Measurements from ENCODE around the gene DNMT3A.

DNMT3A gene

GRCh38 chr2:25347846-25348245, 6.1 kb upstream of the DNMT3A start:
- H3K4me3 ChIP-seq (ENCODE audit: insufficient read depth, low read depth, low read length) = no peak overlapping the region
- 74 to 76% methylated on average over 2 of the region's 2 CpGs for WGBS, 2 experiments
- peaks cover 10% of the 10 kb centered on the region for H3K27me3 ChIP-seq (ENCODE audit: control insufficient read depth, insufficient read depth, low read length, poor library complexity, severe bottlenecking)
- no peak overlapping the region for H3K27ac ChIP-seq (ENCODE audit: insufficient read depth, low read depth, low read length, poor library complexity, severe bottlenecking)
- no peaks in the 10 kb centered on the region for H3K36me3 ChIP-seq (ENCODE audit: control insufficient read depth, insufficient read depth, low read length)
- H3K9me3 ChIP-seq (ENCODE audit: control insufficient read depth, low read length) = no peaks in the 10 kb centered on the region
- peaks cover under 1% of the 10 kb centered on the region for H3K4me1 ChIP-seq (ENCODE audit: control insufficient read depth, insufficient read depth, low read length)

- Histone ChIP-seq H3K4me3 (ENCODE audit: insufficient read depth, low read depth, low read length) (no peak overlapping the region), H3K27me3 (ENCODE audit: control insufficient read depth, insufficient read depth, low read length, poor library complexity, severe bottlenecking) (peaks cover 14% of the 10 kb centered on the region), H3K27ac (ENCODE audit: insufficient read depth, low read depth, low read length, poor library complexity, severe bottlenecking) (no peak overlapping the region), H3K36me3 (ENCODE audit: control insufficient read depth, insufficient read depth, low read length) (no peaks in the 10 kb centered on the region), H3K4me1 (ENCODE audit: control insufficient read depth, insufficient read depth, low read length) (peaks cover 3% of the 10 kb centered on the region), H3K9me3 (ENCODE audit: control insufficient read depth, low read length) (no peaks in the 10 kb centered on the region)
- 83 to 86% methylated on average over 7 of the region's 7 CpGs for WGBS, 2 experiments
Measured at GRCh38 chr2:25347205-25347815, 5.6 kb upstream of the DNMT3A start.

DNA sequence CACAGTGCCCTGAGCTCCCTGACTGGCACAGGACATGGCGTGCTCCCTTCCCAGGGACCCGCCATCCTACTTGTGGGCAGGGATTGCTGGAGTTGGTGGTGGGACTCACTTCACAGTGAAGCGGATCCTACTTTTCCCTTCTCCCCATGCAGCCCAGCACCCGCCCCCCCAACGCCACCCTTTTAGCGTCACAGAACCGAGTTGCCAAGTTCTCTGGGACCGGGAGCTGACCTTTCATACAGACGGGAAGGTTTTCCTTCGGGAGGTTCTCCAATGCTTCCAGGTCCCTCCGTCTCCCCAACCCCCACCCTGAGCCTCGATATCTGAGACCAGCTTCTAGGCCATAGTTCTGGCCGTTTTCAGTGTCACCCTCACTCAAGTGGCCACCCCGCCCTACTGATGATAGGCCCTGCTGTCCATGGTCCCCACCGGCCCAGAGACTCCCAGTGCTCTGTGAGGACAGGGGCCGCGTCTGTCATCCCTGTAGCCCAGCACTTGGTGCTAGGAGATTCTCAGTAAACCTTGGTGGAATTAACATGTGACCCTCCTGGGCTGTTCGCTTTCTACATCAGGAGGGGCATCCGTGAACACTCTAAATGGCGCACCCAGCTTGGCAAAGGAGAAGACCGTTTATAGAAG, 1.6 kb upstream of the DNMT3A start:
- H3K4me1 ChIP-seq (ENCODE audit: control insufficient read depth, insufficient read depth, low read length) = peaks cover 3% of the 10 kb centered on the region
- no peaks in the 10 kb centered on the region for H3K36me3 ChIP-seq (ENCODE audit: control insufficient read depth, insufficient read depth, low read length)
- peaks cover 37% of the 10 kb centered on the region for H3K27me3 ChIP-seq (ENCODE audit: control insufficient read depth, insufficient read depth, low read length, poor library complexity, severe bottlenecking)
- 89 to 91% methylated on average over 21 of the region's 21 CpGs for WGBS, 2 experiments
- no peaks in the 10 kb centered on the region for H3K9me3 ChIP-seq (ENCODE audit: control insufficient read depth, low read length)
- no peak overlapping the region for H3K27ac ChIP-seq (ENCODE audit: insufficient read depth, low read depth, low read length, poor library complexity, severe bottlenecking)
- no peak overlapping the region for H3K4me3 ChIP-seq (ENCODE audit: insufficient read depth, low read depth, low read length)

GRCh38 chr2:25342372-25343186, 854 bp upstream of the DNMT3A start:
- Histone ChIP-seq H3K4me3 (ENCODE audit: insufficient read depth, low read depth, low read length) (peak overlapping the region; percentile 42), H3K27ac (ENCODE audit: insufficient read depth, low read depth, low read length, poor library complexity, severe bottlenecking) (no peak overlapping the region), H3K9me3 (ENCODE audit: control insufficient read depth, low read length) (no peaks in the 10 kb centered on the region), H3K36me3 (ENCODE audit: control insufficient read depth, insufficient read depth, low read length) (no peaks in the 10 kb centered on the region), H3K4me1 (ENCODE audit: control insufficient read depth, insufficient read depth, low read length) (peaks cover 3% of the 10 kb centered on the region), H3K27me3 (ENCODE audit: control insufficient read depth, insufficient read depth, low read length, poor library complexity, severe bottlenecking) (peaks cover 41% of the 10 kb centered on the region)
- WGBS, 2 experiments = 14 to 16% methylated on average over 43 to 45 of the region's 45 CpGs

DNA sequence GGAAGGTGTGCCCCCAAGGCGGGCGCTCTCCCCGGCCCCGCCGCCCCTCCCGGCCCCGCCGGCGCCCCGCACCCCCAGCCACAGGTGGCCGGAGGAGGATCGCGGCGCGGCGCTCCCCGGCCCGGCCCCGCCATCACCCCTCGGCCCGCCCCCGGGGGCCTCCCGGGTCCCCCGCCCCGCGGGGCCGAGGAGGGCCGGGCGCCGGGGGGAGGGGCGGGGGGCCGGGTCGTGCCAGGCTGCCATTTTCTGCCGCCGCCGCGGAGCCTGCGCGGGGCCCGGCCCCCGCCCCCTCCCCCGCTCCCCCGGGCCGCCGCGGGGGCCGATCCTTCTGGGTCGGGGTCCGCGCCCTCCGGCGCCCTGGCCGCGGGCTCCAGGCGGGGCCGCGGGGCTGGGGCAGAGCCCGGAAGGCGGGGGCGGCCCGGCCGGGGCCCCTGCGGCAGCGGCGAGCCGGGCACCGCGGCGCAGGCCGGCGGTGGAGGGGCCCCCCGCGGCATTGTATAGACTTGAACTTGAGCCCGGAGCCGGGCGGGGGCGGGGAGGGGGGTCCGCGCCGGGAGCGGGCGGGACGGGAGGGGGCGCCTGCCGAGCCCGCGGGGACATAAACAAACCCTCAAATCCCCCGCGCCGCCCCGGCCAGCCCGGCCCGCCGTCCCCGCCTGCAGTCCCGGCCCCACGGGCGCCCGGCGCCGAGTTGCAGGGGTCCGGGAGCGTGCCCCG, 556 bp downstream of the DNMT3A start:
- H3K27ac ChIP-seq (ENCODE audit: insufficient read depth, low read depth, low read length, poor library complexity, severe bottlenecking) = no peak overlapping the region
- H3K4me1 ChIP-seq (ENCODE audit: control insufficient read depth, insufficient read depth, low read length) = peaks cover 3% of the 10 kb centered on the region
- peaks cover 49% of the 10 kb centered on the region for H3K27me3 ChIP-seq (ENCODE audit: control insufficient read depth, insufficient read depth, low read length, poor library complexity, severe bottlenecking)
- H3K4me3 ChIP-seq (ENCODE audit: insufficient read depth, low read depth, low read length) = peak overlapping the region; percentile 27
- WGBS, 2 experiments = 0% methylated on average over 104 of the region's 104 CpGs
- H3K9me3 ChIP-seq (ENCODE audit: control insufficient read depth, low read length) = no peaks in the 10 kb centered on the region
- no peaks in the 10 kb centered on the region for H3K36me3 ChIP-seq (ENCODE audit: control insufficient read depth, insufficient read depth, low read length)

DNA sequence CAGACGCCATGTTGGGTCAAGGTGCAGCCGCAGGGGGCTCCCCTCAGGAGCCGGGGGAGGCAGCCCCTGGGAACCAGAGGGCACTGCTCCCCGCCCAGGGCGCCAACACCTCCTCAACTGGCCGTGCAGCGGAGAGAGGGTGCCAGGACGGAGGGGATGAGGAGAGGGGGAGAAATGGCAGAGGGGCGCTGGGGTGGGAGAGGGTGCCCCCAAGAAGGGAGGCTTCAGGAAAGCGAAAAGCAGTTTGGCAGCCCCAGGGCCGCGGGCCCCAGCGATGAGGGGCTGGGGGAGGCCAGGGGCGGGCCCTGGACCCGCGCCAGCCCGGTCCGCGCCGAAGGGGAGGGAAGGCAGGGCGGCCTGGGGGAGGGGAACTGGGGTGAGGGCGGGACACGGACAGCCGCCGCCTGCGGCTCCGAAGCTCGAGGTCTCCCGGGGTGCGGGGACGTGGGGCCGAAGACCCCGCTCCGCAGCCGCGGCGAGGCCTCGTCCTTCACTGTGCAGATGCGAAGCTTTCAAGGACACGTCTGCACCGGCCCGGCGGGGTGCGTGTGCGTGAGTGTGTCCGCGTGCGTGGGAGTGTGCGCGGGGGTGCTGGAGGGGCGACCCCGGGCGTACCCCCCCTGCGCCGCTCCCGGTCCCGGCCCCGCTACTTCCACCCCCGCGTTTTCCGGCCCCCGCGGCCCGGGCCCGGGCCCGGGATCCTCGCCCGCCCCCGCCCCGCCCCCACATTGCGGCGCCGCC, 1.4 kb downstream of the DNMT3A start:
- Histone ChIP-seq H3K36me3 (ENCODE audit: control insufficient read depth, insufficient read depth, low read length) (no peaks in the 10 kb centered on the region), H3K27me3 (ENCODE audit: control insufficient read depth, insufficient read depth, low read length, poor library complexity, severe bottlenecking) (peaks cover 49% of the 10 kb centered on the region), H3K9me3 (ENCODE audit: control insufficient read depth, low read length) (no peaks in the 10 kb centered on the region), H3K27ac (ENCODE audit: insufficient read depth, low read depth, low read length, poor library complexity, severe bottlenecking) (no peak overlapping the region), H3K4me3 (ENCODE audit: insufficient read depth, low read depth, low read length) (peak overlapping the region; percentile 27), H3K4me1 (ENCODE audit: control insufficient read depth, insufficient read depth, low read length) (peaks cover 7% of the 10 kb centered on the region)
- 5% methylated on average over 73 of the region's 73 CpGs for WGBS, 2 experiments

- Histone ChIP-seq H3K4me3 (ENCODE audit: insufficient read depth, low read depth, low read length) (no peak overlapping the region), H3K9me3 (ENCODE audit: control insufficient read depth, low read length) (no peaks in the 10 kb centered on the region), H3K27ac (ENCODE audit: insufficient read depth, low read depth, low read length, poor library complexity, severe bottlenecking) (no peak overlapping the region), H3K27me3 (ENCODE audit: control insufficient read depth, insufficient read depth, low read length, poor library complexity, severe bottlenecking) (peaks cover 49% of the 10 kb centered on the region), H3K4me1 (ENCODE audit: control insufficient read depth, insufficient read depth, low read length) (peaks cover 8% of the 10 kb centered on the region), H3K36me3 (ENCODE audit: control insufficient read depth, insufficient read depth, low read length) (no peaks in the 10 kb centered on the region)
- 35 to 37% methylated on average over 18 of the region's 18 CpGs for WGBS, 2 experiments
Measured at GRCh38 chr2:25339791-25340180, 1.9 kb downstream of the DNMT3A start.

DNA sequence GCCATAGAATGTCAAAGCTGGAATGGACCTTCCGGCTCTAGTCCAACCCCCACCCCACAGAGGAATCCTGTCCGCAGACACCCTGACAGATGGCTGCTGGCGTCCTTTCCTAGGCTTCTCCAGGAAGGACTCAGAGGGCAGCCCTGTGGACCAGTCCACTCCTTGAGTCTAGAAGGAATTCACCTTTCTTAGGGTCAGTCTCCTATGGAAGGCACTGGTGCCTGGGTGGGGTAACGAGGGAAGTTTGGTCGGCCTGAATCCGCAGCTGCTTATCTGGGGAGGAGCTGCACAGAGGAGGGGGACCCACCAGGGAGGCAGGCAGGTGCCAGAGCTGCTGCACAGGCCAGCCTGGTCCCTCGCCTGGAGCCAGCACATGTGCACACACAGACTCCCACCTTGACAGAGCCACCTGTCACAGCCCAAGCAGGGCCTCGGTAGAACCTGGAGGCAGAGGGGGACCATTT, 2.5 kb downstream of the DNMT3A start:
- H3K4me3 ChIP-seq (ENCODE audit: insufficient read depth, low read depth, low read length) = no peak overlapping the region
- WGBS, 2 experiments = 78 to 82% methylated on average over 8 of the region's 8 CpGs

DNA sequence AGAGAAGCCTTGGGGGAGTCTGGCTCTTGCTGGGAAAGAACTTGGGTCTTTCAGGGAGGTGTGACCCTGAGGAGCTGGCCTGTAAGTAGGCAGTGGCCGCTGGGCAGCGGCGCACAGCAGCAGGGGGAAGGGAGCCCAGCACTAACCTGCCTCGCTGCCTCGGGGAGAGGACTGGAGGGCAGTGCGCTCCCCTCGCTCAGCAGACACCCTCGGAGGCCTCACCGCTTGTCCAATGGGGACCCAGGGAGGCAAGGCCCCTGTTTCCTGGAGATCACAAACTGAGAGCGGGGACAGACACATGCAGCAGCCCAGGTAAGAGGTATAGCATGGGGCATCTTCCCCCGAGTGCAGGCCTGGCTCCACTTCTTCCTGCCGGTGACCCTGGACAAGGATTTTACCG, 3.3 kb downstream of the DNMT3A start:
- peaks cover 45% of the 10 kb centered on the region for H3K27me3 ChIP-seq (ENCODE audit: control insufficient read depth, insufficient read depth, low read length, poor library complexity, severe bottlenecking)
- H3K36me3 ChIP-seq (ENCODE audit: control insufficient read depth, insufficient read depth, low read length) = no peaks in the 10 kb centered on the region
- WGBS, 2 experiments = 79 to 83% methylated on average over 13 of the region's 13 CpGs
- H3K4me1 ChIP-seq (ENCODE audit: control insufficient read depth, insufficient read depth, low read length) = peaks cover 8% of the 10 kb centered on the region
- H3K9me3 ChIP-seq (ENCODE audit: control insufficient read depth, low read length) = no peaks in the 10 kb centered on the region
- no peak overlapping the region for H3K27ac ChIP-seq (ENCODE audit: insufficient read depth, low read depth, low read length, poor library complexity, severe bottlenecking)
- H3K4me3 ChIP-seq (ENCODE audit: insufficient read depth, low read depth, low read length) = no peak overlapping the region

More for the DNA sequence above, 2.5 kb downstream of the DNMT3A start:
- Histone ChIP-seq H3K36me3 (ENCODE audit: control insufficient read depth, insufficient read depth, low read length) (no peaks in the 10 kb centered on the region), H3K9me3 (ENCODE audit: control insufficient read depth, low read length) (no peaks in the 10 kb centered on the region), H3K27me3 (ENCODE audit: control insufficient read depth, insufficient read depth, low read length, poor library complexity, severe bottlenecking) (peaks cover 49% of the 10 kb centered on the region), H3K4me1 (ENCODE audit: control insufficient read depth, insufficient read depth, low read length) (peaks cover 8% of the 10 kb centered on the region), H3K27ac (ENCODE audit: insufficient read depth, low read depth, low read length, poor library complexity, severe bottlenecking) (no peak overlapping the region)

Measured in ectodermal cell (in vitro differentiated cells).